Chondrocyte (in vitro differentiated cells): ENCODE data around the gene CDK3. TPM values are rescaled to one million over a fixed set of nuclear protein-coding genes. Genes with fewer than 3 reads are reported as not detected.

Experiments
- DNase-seq: peaks from one replicate; pipeline ENCODE4 v3.0.0; 2021; ENCODE audit warnings: mixed read lengths, low spot score
- H3K27ac Mint-ChIP-seq: one replicate; pipeline ENCODE4 v1.8.0; 2021; ENCODE audit warnings: mild to moderate bottlenecking, moderate library complexity, mixed read lengths; ENCODE audit not compliant: unreplicated experiment
- H3K27me3 Mint-ChIP-seq: 2 replicates; pipeline ENCODE4 v1.8.0; 2021; ENCODE audit warnings: low read depth, mixed read lengths
- H3K36me3 Mint-ChIP-seq: 2 replicates; pipeline ENCODE4 v1.8.0; 2021; ENCODE audit warnings: low read depth, mixed read lengths
- H3K4me1 Mint-ChIP-seq: 2 replicates; pipeline ENCODE4 v1.8.0; 2021; ENCODE audit warnings: low read depth, mild to moderate bottlenecking, mixed read lengths
- H3K4me3 Mint-ChIP-seq: one replicate; pipeline ENCODE4 v1.8.0; 2021; ENCODE audit warnings: mild to moderate bottlenecking, moderate library complexity, mixed read lengths; ENCODE audit not compliant: unreplicated experiment
- H3K9me3 Mint-ChIP-seq: 2 replicates; pipeline ENCODE4 v1.8.0; 2021; ENCODE audit warnings: low read depth, mixed read lengths
- CTCF ChIP-seq: fragments of 200-600 bp; sonication (generic); IDR thresholded peaks from 2 replicates; pipeline ENCODE4 v1.5.0; 2021; ENCODE audit warnings: antibody characterized with exemption, mild to moderate bottlenecking, moderate library complexity
- total RNA-seq: library from RNA; stranded (reverse); gene quantifications from 3 replicates; pipeline ENCODE4 v1.2.1, GENCODE V29; 2021

The CDK3 gene
- total RNA-seq, 1 donor from 2014 or later, result 6.3 TPM

DNA sequence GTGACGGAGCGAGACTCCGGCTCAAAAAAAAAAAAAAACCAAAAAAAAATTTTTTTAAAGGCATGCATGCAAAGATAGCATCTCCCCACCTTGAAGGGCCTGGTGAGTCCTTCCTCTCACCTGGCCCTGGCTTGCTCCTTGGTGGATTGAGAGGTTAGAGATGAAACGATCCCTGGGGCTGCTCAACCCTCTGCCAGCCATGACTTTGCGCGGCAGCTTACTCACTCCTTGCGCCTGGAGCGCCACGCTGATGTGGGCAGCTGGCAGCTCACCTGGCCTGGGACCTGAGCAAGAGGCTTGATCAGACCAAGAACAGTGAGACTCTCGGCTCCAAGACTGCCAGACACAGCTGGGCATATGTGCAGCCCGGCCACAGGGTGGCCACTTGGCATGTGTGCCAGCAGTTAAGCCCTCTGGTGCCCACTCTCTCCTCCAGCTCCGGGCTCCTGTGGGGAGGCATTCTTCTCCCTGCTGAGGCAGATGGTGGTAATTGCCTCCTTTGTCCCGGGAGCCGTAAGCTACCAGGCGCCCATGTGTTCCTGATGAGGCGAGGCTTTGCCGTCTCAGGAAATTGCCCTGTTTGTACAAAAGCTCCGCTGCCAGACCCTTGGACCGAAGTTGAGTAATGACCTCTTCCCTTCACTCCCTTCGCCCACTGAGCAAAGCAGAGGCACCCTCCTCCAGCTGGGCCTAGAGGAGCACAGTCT is 31.6 kb downstream of the CDK3 start:
- H3K27ac Mint-ChIP-seq, result no peak overlapping the region
- no peaks in the 10 kb centered on the region for H3K27me3 Mint-ChIP-seq
- no peak for DNase-seq
- no peak overlapping the region for H3K4me3 Mint-ChIP-seq
- peaks cover 16% of the 10 kb centered on the region for H3K4me1 Mint-ChIP-seq
- TF ChIP-seq CTCF, result peak; percentile 21
- no peaks in the 10 kb centered on the region for H3K36me3 Mint-ChIP-seq
- H3K9me3 Mint-ChIP-seq, result no peaks in the 10 kb centered on the region

DNA sequence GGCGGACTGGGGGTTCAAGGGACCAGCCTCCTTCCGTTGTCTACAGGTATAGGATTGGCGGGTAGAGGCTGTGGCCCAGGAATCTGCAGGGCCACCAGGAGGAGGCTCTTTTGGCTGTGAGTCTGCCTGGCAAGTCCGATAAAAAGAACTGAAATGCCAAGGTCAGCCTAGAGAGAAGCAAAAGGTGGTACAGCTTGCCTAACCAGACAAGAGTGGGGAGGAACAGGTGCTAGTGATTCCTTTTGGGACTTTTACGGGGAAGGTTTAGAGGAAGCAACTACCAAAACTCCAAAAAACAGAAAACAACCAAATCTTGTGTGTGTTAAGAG is 32.1 kb downstream of the CDK3 start:
- Mint-ChIP-seq H3K27ac (no peak overlapping the region), H3K36me3 (no peaks in the 10 kb centered on the region), H3K9me3 (no peaks in the 10 kb centered on the region), H3K27me3 (no peaks in the 10 kb centered on the region), H3K4me1 (peaks cover 16% of the 10 kb centered on the region), H3K4me3 (no peak overlapping the region)
- TF ChIP-seq CTCF, result no peak
- DNase-seq, result no peak

- Mint-ChIP-seq H3K27ac (no peak overlapping the region), H3K4me3 (no peak overlapping the region), H3K9me3 (no peaks in the 10 kb centered on the region), H3K36me3 (peaks cover under 1% of the 10 kb centered on the region), H3K27me3 (no peaks in the 10 kb centered on the region), H3K4me1 (peaks cover 16% of the 10 kb centered on the region)
- DNase-seq, result no peak
- no peak for TF ChIP-seq CTCF
These were observed 32.5 kb downstream of the CDK3 start for GRCh38 chr17:76033139-76033538.

DNA sequence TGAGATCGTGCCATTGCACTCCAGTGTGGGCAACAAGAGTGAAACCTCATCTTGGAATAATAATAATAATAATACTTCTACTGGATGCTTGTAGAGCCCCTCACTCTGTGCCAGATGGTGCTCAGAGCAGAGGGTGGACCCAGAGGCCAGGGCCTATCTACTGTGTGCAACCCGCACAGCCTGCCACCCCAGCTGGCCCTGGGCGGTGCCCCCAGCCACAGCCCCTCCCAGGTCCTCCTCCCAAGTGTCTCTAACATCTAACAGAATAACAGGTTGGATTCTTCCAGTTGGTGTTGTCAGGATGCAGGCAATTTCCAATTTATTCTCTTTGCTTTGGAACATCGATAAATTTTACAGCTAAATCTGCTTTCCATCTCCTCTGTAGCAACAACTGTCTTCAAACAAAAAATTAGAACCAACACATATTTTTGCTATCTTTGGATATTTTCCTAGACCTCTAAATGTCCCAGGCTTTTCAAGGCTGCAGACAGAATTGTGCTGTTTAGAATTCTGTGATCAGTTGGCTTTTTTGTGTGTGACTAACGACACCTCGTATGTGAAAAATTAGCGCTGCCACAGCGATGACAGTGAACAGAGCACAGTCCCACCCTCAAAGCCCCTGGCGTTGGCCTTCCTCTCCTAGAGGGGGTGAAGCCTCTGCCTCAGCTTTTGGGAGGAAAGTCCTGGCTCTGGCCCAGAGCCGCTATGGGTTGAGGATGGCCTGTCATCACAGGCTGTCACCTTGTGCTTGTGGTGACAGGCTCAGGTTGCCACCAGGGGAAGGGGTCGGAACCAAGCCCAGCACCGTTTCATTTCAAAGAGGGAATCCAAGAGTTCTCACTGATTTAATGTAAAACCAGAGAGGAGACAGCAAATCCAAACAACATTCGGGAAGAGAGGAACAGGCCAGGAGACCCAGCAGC is 34.0 kb downstream of the CDK3 start:
- Mint-ChIP-seq H3K9me3 (no peaks in the 10 kb centered on the region), H3K4me3 (no peak overlapping the region), H3K27ac (no peak overlapping the region), H3K4me1 (peaks cover 8% of the 10 kb centered on the region), H3K27me3 (no peaks in the 10 kb centered on the region), H3K36me3 (peaks cover 12% of the 10 kb centered on the region)
- no peak for DNase-seq
- no peak for TF ChIP-seq CTCF

DNA sequence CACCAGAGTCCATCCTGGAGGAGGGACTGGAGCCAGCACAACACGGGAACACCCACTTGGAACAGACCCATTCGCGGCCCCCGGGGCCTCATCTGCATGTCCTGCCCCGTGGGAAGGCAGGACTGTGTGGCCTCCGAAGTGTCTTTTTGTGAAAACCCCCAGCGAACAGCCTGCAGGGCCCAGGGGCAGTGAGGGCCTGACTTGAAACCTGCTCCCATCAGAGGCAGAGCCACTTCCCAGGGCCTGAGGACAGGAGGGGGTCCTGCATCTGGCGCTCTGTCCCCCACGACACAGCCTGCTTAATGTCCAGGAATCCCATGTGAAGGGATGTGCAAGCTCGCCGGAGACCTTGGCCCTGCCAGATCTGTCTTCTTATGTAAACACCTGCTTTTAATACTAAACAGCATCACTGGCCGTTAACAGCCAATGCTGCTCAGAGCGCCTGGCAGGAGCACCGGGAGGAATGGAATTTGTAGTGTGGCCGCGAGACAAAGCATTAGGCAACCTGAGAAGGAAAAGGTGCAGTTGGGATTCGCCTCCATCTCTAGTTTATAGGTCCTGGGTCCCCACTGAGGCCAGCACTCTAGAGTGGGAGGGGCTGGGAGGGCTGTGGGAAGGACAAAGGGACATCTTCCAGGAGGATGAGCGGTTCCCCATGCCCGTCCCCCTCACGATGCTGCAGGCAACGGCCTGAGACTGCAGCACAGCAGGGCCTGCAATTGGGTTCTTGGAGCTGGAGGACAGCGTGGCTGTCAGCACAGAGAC is 36.0 kb downstream of the CDK3 start:
- Mint-ChIP-seq H3K36me3 (peaks cover 25% of the 10 kb centered on the region), H3K4me3 (no peak overlapping the region), H3K27me3 (no peaks in the 10 kb centered on the region), H3K9me3 (no peaks in the 10 kb centered on the region), H3K27ac (no peak overlapping the region), H3K4me1 (peaks cover 5% of the 10 kb centered on the region)
- no peak for DNase-seq
- TF ChIP-seq CTCF, result no peak
